GM21515 (cell line): ENCODE measurements around the gene OR5K3.

ENCODE experiments used
- ATAC-seq: cut with Tn5 transposase; IDR thresholded peaks from one replicate; pipeline ENCODE4 v1.9.1; 2021; ENCODE audit not compliant: unreplicated experiment

The OR5K3 gene

GRCh38 chr3:98432575-98432974 lies 42.1 kb downstream of the OR5K3 start:
- ATAC-seq = no peak

DNA sequence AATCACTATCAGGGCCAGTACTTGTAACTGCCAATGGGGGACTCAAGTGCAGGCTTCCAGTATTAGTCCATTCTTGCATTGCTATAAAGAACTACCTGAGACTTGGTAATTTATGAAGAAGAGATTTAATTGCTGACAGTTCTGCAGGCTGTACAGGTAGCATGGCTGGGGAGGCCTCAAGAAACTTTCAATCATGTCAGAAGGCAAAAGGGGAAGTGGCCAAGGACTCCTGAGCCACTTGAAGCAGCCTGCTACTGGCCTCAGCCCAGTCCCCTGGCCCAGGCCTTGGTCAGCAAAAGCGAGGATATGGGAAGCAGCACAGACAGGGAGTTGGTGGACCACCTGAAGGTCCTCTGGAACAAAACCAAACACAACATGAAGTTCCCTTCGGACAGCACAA lies 43.3 kb downstream of the OR5K3 start:
- ATAC-seq = no peak

GRCh38 chr3:98434412-98434811 lies 43.9 kb downstream of the OR5K3 start:
- no peak for ATAC-seq

- no peak for ATAC-seq
These were observed 49.8 kb downstream of the OR5K3 start for GRCh38 chr3:98440283-98440682.
